RCC 7860 (cell line): ENCODE data around the gene MITF.
"Not testable (repeated sequence)": the region's sequence is repeated elsewhere in the genome, so short reads cannot be mapped to it uniquely, and the experiment has no call there.

ENCODE experiments used
- DNase-seq: peaks from one replicate; pipeline ENCODE4 v3.0.0-alpha.2; 2015; ENCODE audit warnings: low spot score
- FAIRE-seq: peaks from 2 replicates; lab custom pipeline; 2012; peaks lifted over from hg19 to GRCh38; lab: Jason Lieb, UNC

The MITF gene

DNA sequence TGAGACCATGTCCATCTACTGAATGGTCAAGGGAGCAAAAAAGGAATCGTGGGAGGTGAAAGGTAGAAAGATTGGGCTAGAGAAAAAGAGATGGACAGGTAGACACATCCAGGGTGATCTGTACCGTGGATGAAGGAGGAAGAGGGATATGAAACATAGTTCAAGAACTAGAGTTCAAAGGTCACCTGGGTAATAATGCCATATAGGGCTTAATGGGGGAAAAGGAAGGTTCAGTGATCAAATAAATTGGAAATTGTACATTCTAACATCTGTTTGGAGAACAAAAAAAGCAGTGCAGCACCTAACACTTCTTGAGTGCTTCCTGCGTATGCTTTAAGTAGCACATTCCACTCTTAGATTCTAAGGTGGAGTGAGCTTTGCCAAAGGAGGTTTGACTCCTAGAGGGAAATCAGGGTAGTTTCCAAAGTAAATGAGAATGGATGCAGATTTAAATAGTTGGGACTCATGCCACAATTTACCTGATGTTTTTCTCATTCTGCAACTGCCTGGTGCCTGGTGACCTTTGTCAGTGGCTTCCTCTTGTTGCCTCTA is 46.6 kb downstream of the MITF start:
- no peak for FAIRE-seq

DNA sequence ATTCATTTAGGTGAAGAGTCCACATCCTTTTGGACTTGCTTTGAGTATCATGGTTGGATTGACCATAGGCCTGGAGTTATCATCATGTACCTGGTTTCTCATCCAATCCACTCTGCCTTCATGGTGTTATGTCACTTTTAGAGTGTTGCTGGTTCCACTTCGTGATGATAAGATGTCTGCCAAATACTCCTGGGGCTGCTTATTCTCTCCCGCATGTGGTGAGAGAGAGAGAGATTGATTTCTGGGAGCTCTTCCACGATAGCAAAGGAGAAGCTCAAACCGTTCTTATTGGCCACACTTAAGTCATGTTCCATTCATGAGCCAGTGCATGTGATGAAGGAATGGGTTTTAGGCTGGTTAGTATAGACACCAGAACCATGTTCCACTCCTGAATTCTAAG is 47.6 kb downstream of the MITF start:
- DNase-seq = no peak
- FAIRE-seq = no peak

More for the DNA sequence above, 46.6 kb downstream of the MITF start:
- no peak for DNase-seq

GRCh38 chr3:69787436-69788168 is 48.3 kb downstream of the MITF start:
- FAIRE-seq (peak; percentile 97), DNase-seq (peak; percentile 77)

- DNase-seq (peak; percentile 24), FAIRE-seq (peak; percentile 11)
Observed at GRCh38 chr3:69791106-69791505, 51.8 kb downstream of the MITF start.

DNA sequence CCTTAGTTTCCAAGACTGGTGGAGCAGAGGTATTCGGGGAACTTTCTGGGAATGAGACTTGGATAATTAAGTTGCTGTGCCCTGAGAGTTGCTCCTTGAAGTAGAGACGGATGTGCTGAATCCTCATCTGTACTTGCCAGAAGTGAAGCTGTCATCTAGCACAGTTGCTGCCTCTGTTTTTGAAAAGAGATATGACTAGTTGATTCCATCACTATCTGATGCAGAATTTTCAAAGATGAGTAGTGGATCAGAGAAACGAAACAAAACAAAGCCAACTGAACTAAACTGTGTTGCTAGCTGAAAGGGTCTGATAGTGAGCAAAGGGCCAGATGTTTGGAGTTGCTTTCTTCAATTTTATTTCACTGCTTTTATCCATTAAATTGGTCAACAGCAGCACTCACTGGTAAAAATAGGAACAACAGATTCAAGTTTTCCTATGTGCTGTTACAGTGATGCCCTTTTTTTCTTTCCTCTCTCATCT is 52.7 kb downstream of the MITF start:
- peak; percentile 65 for FAIRE-seq
- peak; percentile 33 for DNase-seq

DNA sequence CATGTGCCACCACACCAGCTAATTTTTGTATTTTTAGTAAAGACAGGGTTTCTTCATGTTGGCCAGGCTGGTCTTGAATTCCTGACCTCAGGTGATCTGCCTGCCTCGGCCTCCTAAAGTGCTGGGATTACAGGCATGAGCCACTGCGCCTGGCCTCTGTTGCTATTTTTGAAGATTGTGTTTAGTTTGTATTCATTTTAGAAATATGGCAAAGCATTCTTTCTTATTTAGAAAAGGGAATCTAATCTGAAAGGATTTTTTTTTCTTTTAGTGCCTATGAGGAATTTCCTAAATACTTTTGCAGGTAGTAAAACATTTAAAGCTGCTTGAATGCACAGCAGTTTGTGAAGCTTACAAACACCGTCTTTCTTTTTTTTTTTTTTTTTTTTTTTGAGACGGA is 56.9 kb downstream of the MITF start:
- not testable (repeated sequence) for DNase-seq, FAIRE-seq

DNA sequence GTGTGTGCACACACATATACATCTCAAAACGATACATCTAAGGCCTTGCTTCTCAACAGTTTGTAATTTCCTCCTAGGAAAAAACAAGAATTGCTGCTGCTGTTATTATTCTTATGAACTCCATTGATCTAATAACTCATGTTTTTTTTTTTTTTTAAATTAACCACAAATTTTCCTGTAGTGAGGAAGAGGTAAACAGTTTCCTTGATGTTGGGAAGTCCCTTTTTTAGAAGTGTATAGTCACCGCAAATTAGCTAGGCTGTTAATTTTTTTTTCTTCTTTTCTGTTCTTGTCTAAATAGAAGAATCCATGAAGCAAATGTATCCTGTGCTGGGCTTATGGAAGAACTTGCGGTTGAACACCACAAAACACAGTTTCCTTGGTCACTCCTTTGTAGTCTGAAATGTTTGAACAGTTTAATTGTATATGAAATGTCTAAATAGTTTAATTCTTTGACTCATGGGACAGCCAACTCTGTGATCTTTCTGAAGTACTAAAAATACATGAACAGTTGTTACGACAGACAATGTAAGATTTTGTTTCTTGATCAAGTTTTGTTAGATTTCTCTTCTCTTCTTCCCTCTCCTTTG is 64.5 kb downstream of the MITF start:
- DNase-seq = no peak
- no peak for FAIRE-seq

DNA sequence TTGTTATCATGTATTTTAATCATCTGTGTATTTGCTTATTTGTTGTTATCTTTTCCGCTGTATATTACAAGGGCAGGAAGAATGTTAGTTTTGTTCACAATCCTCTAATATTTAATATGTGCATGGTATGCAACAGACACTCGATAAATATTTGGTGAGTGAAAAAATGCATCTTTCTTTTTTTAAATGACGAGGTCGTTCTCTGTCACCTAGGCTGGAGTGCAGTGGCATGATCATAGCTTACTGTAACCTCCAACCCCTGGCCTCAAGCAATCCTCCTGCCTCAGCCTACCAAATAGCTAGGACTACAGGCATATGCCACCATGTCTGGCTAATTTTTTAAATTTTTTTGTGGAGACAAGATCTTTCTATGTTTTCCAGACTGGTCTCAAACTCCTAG is 66.2 kb downstream of the MITF start:
- no peak for DNase-seq
- no peak for FAIRE-seq

- FAIRE-seq = no peak
- no peak for DNase-seq
Observed at GRCh38 chr3:69806735-69807438, 67.6 kb downstream of the MITF start.

DNA sequence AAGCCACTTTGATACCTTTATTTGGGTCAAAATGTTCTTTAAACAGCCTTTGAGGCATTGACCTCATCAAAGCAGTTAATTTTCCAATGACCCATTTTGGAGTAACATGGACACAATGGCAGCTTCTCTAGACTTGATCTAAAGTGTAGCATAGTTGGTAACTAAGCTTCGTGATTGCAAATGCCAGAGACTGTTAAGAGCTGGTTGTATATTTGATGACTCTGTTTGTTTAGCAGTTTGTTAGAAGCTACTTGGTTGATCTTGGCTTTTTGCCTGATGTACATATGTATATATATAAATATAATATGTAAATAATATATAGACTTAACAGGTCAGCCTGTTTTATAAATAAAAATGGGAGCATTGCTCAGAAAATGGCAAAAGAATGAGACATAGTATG is 68.4 kb downstream of the MITF start:
- no peak for FAIRE-seq
- DNase-seq = no peak

- no peak for FAIRE-seq
- DNase-seq = no peak
Observed at GRCh38 chr3:69809076-69809835, 70.0 kb downstream of the MITF start.

- FAIRE-seq (no peak), DNase-seq (no peak)
Observed at GRCh38 chr3:69811452-69812401, 72.5 kb downstream of the MITF start.

GRCh38 chr3:69815970-69816369 is 76.7 kb downstream of the MITF start:
- DNase-seq (no peak), FAIRE-seq (no peak)

GRCh38 chr3:69817988-69818387 is 78.7 kb downstream of the MITF start:
- FAIRE-seq = no peak
- no peak for DNase-seq

DNA sequence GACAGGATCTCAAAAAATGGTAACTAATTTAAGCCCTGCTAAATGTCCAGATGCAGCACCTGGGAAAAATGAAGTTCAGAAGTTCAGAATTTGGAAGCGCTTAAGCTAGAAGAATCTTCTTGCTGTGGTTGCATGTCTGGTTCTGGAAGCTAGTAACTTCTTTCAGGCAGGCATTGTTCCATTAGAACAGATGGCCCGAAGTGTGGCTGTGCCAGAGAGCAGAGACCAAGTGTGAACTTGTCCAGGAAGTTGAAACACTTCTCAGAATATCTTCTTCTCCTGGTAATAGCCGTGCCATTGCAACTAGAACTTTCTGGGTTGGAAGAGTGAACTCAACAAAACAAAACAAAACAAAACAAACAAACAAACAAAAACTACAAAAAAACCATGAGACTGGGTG is 80.0 kb downstream of the MITF start:
- DNase-seq (no peak), FAIRE-seq (no peak)

- FAIRE-seq (no peak), DNase-seq (no peak)
Observed at GRCh38 chr3:69821133-69821532, 81.9 kb downstream of the MITF start.

GRCh38 chr3:69823743-69824142 is 84.5 kb downstream of the MITF start:
- FAIRE-seq (peak; percentile 66), DNase-seq (peak; percentile 55)

DNA sequence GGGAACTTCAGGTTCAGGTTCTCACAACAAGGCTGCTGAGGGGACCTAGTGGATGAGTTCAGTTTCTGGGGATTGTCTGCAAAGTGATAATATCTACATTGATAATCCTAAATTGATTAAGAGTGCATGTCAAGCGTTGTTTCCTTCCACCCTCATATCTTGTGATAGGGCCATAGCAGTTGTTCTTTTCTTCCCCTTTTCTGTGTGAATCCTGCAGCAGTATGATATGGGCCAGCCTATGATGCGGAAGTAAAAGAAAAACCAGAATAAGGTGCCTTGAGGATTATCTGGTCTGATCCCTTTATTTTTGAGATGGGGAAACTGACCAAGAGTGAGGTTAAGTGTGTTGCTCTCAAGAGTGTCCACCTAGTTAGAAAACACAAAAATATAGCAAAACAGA is 86.2 kb downstream of the MITF start:
- FAIRE-seq (no peak), DNase-seq (no peak)

DNA sequence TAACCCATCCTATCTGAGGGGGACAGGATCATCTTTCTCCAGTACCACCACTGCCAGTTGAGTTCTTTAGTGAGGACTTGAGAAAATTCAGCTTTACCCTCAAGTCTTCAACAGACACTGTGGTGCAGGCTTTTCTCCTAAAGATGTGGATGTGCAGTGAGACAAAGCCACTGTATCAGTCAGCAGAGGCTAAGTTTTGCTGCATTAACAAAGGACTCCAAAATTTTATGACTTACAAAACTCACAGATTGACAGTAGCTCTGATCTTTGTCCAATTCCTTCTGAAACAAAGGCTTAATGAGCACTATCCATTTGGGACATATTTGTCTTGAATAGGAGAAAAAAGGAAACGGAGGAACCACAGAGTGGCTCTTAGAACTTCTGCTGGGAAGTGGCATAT is 87.9 kb downstream of the MITF start:
- DNase-seq = no peak
- FAIRE-seq = no peak

DNA sequence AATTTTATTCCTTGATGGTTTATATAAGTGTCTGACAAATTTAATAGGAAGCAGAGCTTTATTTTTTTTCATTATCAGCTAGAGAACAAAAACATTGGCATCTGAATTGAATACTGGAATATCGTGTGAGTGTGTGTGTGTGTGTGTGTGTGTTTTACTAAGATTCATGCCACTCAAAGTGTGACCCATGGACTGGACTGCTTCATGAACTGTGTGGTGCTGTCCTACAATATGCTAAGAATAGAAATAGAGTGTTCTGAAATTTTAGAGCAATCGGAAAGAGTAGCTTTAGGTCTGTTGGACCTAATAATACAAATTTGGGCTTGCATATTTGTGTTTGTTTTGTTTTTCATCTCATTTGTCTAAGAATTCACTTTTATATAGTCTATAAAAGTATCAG is 89.6 kb downstream of the MITF start:
- no peak for FAIRE-seq
- no peak for DNase-seq
